NCI-H524 treated with DMSO at 0.1 percent for 48 hours (cell line): ENCODE results near the gene TSPAN17.

ENCODE experiments used
- DNase-seq: peaks from one replicate; lab custom pipeline; 2025; lab: John Stamatoyannopoulos, UW

Gene TSPAN17

GRCh38 chr5:176621661-176622079 is 25.6 kb upstream of the TSPAN17 start:
- no peak for DNase-seq

- DNase-seq: no peak
These were observed 23.1 kb upstream of the TSPAN17 start for GRCh38 chr5:176624142-176624541.

DNA sequence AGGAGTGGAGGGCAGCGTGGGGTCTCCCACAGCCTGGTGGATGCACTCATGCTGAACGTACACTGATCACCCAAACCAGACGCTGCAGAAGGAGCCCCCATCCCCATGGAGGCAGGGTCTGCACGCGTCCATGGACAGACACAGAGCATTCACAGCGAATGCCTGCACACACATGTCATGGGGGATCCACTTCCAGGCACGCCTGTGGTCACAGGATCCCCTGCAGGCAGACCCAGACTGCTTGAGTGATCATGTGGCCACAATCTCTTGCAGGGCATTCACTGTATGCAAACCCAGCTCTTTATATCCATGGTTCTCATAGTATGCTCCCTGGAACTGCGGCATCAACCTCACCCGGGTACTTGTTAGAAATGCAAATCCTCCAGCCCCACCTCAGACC is 22.3 kb upstream of the TSPAN17 start:
- DNase-seq: no peak

DNA sequence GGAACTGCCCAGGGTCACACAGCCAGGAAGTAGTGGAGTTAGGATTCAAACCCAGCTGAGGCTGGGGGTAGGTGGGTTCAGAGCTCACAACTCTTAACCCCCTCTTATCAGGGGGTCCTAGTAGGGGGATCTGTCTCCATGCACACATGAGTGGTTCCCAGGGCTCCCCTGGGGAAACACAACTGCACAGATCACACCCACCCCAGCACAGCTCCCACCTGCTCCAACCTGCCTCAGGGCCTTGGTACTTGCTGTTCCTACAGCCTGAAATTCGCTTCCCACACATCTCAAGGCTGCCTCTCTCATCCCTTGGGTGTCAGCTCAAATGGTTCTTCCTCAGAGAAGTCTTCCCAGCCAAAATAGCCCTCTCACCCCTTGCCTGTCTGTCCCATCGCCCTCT is 21.8 kb upstream of the TSPAN17 start:
- DNase-seq: no peak

DNA sequence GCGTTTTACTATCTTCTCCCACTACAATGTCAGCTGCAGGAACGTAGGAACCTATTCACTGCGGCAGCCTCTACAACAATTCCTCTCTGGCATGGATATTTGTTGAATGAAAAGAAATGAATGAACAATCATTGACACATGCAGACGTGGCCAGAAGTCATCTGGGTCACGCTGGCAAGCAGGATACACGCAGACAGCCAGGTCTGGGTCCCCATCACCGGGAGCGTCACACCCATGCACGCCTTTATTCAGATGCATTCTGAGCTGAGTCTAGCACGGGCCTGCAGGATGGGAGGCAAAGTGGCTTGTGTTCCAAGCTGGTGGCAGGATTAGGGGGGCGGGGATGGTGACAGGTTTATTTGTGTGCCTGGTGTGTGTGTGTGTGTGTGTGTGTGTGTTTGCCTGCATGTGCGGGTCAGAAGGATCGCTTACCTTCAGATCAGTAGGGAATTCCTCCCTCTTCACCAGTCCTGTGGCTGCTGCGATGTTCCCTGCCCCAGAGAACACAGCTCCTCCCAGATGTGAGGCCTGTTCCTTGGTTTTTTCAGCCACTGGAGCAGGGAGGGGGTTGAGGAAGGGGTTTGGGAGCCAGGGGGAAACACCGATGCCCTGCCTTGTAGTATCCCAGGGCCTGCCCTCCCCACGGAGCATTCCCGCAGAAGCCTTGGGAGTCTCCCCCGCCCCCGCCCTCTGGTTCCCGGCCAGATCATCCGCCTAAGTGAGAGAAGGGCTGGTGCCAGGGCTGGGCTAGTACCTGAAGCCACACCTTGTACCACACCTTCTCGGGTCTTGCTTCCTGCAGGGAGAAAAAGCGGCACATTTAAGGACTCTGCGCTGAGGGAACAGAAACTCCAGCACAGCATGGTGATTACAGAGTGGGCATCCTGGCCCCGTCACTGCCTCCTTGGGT is 21.1 kb upstream of the TSPAN17 start:
- DNase-seq: no peak

DNA sequence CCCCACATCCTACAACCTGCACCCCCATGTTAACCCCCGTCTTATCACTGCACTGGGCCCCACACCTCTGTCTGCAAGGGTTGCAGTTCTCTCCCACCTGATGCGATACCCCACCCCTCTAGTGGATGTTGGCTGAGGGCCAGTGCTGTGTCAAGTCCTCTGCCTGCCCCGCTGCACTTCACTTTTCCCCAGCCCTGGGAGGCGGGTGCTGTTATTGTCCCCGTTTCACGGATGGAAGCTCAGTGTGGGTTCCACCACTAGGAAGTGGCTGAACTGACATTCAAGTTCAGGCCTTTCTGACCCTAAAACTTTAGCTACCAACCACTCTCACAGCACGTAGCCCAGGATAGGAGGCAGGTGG is 20.4 kb upstream of the TSPAN17 start:
- DNase-seq: no peak

DNA sequence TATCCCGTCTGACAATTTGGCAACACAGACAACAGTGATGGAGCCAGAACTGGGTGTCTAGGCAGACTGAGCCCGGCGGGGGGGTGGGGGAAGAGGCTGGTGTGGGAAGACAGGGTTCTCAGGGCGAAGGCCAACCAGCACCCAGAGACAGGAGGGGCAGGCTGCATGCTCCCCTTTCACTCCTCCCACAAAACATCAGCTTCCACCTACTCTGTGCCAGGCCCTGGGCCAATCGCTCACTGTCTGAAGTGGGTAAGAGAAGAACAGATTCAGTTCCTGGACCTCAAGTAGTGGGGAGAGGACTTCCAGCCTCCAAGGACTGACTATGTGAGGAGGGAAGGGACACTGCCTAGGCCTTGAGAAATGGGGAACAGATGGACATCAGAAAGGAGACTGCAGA is 19.7 kb upstream of the TSPAN17 start:
- DNase-seq: no peak

DNA sequence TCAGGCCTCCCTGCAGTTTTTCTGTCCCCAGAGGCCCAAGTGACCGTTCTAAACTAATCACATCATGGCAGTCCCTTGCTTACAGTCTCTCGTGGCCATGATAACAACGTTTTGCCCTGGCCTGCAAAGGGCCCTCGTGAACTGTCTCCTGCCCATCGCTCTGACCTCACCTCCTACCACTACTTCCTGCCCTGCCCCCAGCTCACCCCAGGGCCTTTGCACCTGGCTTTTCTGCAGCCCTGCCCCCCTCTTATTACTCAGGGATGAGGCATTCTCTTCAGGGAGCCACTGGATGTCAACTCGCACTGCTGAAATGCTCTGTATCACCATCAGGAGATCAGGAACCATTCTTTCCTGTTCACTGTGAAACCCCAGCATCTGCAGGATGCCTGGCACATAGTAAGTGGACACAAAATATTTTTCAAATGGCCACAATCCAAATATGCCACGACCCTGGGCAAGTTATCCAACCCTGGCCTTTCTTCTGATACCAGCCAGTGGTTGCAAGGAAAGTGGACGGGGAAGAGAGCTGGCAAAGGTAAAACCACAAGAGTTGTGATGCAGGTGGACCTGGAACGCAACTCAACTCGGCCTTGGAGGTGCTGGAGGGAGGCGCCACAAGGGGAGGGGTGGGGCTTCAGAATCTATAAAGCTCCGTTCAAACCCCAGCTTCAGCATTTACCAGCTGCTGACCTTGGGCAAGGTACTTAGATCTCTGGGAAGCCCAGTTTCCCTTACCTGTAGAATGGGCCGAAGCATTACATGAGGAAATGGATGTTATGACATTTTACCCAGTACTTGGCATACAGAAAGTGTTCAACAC is 18.7 kb upstream of the TSPAN17 start:
- no peak for DNase-seq

DNA sequence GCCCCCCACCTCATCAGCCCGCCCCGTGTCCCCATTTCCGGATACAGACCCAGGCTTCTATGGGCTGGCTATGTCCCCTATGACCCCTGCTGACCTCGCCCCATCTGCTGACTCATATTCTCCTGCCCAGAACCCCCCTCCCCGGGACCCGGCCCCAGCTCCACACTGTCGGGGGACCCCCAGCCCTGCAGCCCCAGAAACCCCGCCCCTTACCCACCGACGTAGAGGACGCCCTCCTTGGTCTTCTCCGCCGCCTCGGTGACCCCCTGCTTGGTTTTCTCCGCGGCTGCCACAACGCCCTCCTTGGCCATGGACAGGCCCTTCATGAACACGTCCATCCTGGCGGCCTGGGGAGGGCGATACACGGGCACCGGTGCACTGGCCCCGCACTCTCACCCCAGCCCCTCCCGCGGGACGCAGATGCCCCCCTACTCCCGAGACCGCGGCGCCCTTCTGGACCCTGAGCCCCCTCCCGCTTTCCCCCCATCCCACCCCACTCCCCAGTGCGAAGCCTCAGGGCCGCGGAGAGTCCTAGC is 17.9 kb upstream of the TSPAN17 start:
- no peak for DNase-seq

DNA sequence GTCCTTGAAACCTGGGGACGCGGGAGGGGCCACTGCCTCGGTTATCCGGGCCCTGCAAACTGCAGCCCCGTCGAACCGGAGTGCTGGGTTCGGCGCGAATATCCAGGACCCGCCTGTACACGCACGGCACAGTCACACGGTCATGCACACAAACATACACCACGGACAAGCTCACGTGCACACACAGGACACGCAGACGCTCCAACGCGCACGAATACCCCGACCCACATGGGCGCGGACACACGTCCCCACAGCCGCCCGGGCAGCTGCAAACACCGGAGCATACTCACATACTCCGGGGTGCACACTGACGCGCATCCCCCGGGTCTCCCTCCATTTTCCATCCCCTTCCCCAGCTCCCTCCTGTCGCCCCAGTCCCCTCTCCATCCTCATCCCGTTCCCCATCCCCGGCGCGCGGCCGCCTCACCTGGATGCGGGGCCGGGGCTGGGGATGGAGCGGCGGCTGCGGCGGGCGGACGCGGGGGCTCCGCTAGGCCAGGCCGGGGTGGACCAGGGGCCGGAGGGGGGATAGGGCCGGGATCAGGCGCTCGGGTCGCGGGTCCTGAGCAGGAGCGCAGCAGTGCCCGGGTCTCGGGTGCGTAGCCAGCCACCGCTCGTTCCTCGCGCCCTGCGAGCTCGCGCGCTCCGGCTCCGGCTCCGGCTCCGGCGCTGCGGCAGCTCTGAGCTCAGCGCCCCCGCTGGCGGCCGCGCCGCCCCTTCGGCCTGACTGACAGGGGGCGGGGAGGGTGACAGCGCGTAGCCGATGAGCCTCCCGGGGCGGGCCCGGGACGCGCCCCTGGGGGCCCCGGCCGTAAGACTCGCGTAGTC is 17.2 kb upstream of the TSPAN17 start, which contains the start of the genes EIF4E1B and SNCB:
TSS of gene EIF4E1B (plus strand) at position 823 of the 828 bp plus-strand sequence. CDS start 12,113 bp downstream, outside the sequence.
TSS of gene SNCB (minus strand) at position 682 of the 828 bp plus-strand sequence. CDS start 880 bp downstream, outside the sequence.
- DNase-seq: no peak

- no peak for DNase-seq
These were observed 16.5 kb upstream of the TSPAN17 start for GRCh38 chr5:176630681-176631222.

- DNase-seq: no peak
These were observed 15.7 kb upstream of the TSPAN17 start for GRCh38 chr5:176631383-176632200.

DNA sequence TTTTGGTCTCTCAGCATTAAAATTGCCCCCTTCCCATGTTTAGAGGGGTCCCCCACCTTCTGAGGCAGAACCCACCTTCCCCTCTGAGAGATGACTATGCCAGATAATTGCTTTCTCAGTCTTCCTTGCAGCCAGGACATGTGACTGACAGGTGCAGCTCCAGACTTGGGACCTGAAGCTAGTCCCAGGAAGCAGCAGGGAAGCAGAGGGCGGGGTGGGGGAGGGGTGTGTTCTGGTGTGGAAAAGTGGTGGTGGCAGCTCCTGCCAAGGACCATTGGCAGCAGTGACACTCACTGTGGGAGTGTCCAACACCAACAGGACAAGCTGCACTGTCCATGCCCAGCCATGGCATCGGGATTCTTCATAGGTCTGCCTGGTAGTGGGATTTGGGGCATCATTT is 14.5 kb upstream of the TSPAN17 start:
- DNase-seq: no peak

DNA sequence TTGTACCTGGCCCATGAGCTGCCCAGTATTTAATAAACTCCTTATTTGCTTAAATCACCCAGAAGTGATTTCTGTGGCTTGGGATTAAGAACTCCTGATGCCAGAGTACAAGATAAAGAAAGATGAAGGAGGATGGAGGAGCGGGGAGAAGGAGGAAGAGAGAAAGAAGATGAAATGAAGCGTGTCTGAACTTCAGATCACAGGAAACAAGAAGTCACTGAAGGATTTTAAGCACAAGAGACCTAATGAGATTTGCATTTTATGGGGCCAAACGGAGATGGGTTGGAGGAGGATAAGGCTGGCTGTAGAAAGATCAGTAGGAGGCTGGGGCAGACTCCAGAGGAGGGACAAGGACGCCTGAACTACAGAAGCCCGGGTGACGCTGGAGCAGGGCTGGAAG is 13.7 kb upstream of the TSPAN17 start:
- no peak for DNase-seq

DNA sequence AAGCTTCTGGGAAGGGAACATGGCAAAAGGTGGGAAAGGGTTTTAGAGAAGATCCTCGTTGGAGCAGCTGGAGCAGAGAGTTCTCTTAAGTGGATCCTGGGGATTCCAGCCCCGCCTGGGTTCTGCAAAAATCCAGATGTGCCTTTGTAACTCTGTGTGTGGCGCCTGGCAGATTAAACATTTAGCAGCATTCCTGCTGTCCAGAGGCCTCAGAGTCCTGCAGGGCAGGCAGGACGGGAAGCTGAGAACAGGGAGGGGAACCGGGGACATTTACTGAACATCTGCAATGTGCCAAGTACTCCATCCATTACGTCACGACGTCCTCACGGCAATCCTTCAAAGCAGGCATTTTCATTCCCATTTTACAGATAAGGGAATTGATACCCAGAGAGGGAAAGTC is 10.9 kb upstream of the TSPAN17 start:
- DNase-seq: no peak

DNA sequence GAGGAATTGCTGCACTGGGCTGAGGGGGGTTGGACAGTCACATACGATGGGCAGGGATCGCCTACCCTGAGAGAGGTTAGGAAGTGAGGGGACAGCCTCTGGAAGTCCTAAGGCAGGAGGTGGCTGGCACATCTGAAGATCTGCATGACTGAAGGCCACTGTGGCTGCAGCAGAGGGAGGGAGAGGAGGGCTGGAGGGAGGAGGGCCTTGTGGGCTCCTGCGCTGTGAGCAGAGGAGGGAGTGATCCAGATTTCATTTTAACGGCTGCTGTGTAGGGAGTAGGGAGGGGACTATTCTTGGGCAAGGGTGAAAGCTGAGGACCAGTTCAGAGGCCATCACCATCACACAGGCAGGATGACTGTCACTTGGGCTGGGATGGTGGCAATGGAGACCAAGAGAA is 9.7 kb upstream of the TSPAN17 start:
- DNase-seq: no peak

GRCh38 chr5:176638437-176638836 is 8.8 kb upstream of the TSPAN17 start:
- DNase-seq: no peak

- no peak for DNase-seq
These were observed 8.1 kb upstream of the TSPAN17 start for GRCh38 chr5:176639208-176639607.

DNA sequence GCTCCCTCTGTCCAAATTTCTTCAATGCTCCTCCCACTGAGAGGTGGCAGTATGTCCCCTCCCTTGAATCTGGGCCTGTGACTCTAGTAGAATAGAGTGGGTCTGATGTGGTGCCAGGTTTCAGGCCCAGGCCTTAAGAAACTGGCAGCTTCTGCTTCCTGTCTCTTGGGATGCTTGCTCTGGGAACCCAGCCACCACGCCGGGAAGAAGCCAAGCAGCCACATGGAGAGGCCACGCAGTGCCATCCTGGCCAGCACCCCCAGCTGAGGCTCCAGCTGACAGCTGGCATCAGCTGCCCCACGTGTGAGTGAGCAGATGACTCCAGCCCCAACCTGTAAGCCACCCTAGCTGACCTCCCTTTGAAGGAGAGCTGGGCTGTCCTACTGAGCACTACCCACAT is 7.3 kb upstream of the TSPAN17 start:
- peak; percentile 13 for DNase-seq

- no peak for DNase-seq
These were observed 6.7 kb upstream of the TSPAN17 start for GRCh38 chr5:176640616-176641015.
